Neural cell (in vitro differentiated cells): ENCODE data around the gene CPLANE1. TPM values are rescaled to one million over a fixed set of nuclear protein-coding genes. Genes with fewer than 3 reads are reported as not detected.
"Not testable (repeated sequence)": the region's sequence is repeated elsewhere in the genome, so short reads cannot be mapped to it uniquely, and the experiment has no call there.

ENCODE experiments used
- H2AFZ ChIP-seq: fragments of 200-600, 300-800 bp; sonication (generic), shearing (Covaris generic); 2 replicates; pipeline ENCODE4 v1.6.0; 2014; ENCODE audit warnings: low read depth, mild to moderate bottlenecking, antibody characterized with exemption, low read length, moderate library complexity
- H3F3A ChIP-seq: fragments of 200-600 bp; shearing (Covaris generic); 2 replicates; pipeline ENCODE4 v1.6.1; 2016; ENCODE audit warnings: mild to moderate bottlenecking, moderate library complexity, mixed read lengths, antibody characterized with exemption, low read length; ENCODE audit not compliant: insufficient read depth, poor library complexity, severe bottlenecking
- H3K27ac ChIP-seq: fragments of 200-600, 300-800 bp; sonication (generic), shearing (Covaris generic); 2 replicates; pipeline ENCODE4 v1.5.1; 2014; ENCODE audit warnings: mild to moderate bottlenecking, low read length, moderate library complexity
- H3K27me3 ChIP-seq: fragments of 300-800, 200-600 bp; sonication (generic), shearing (Covaris generic); 2 replicates; pipeline ENCODE4 v1.6.0; 2014; ENCODE audit warnings: mild to moderate bottlenecking, low read depth, low read length, moderate library complexity; ENCODE audit not compliant: insufficient read depth
- H3K36me3 ChIP-seq: fragments of 300-800, 200-600 bp; sonication (generic), shearing (Covaris generic); 2 replicates; pipeline ENCODE4 v1.5.1; 2014; ENCODE audit warnings: mild to moderate bottlenecking, antibody characterized with exemption, low read length, moderate library complexity; ENCODE audit not compliant: insufficient read depth
- H3K4me2 ChIP-seq: fragments of 300-800, 200-600 bp; sonication (generic), shearing (Covaris generic); 2 replicates; pipeline ENCODE4 v1.6.0; 2014; ENCODE audit warnings: mild to moderate bottlenecking, low read length
- H3K4me3 ChIP-seq: fragments of 300-800, 200-600 bp; sonication (generic), shearing (Covaris generic); 2 replicates; pipeline ENCODE4 v1.5.1; 2014; ENCODE audit warnings: mild to moderate bottlenecking, low read length, moderate library complexity
- H3K79me2 ChIP-seq: fragments of 200-600 bp; shearing (Covaris generic); replicated peaks from 2 replicates; pipeline ENCODE4 v1.6.0; 2014; ENCODE audit warnings: mild to moderate bottlenecking, low read length, moderate library complexity; ENCODE audit not compliant: insufficient read depth
- H3K9ac ChIP-seq: fragments of 300-800, 200-600 bp; sonication (generic), shearing (Covaris generic); 2 replicates; pipeline ENCODE4 v1.6.1; 2016; ENCODE audit warnings: mild to moderate bottlenecking, low read length, mixed read lengths
- H3K9me2 ChIP-seq: fragments of 200-600 bp; shearing (Covaris generic); 2 replicates; pipeline ENCODE4 v1.6.1; 2016; ENCODE audit warnings: mild to moderate bottlenecking, low read length, mixed read lengths; ENCODE audit not compliant: insufficient read depth
- H3K9me3 ChIP-seq: fragments of 200-600, 300-800 bp; sonication (generic), shearing (Covaris generic); 2 replicates; pipeline ENCODE4 v1.6.1; 2016; ENCODE audit warnings: mild to moderate bottlenecking, mixed run types, low read length, moderate library complexity, mixed read lengths
- H4K20me1 ChIP-seq: fragments of 200-600 bp; shearing (Covaris generic); 2 replicates; pipeline ENCODE4 v1.6.1; 2016; ENCODE audit warnings: mild to moderate bottlenecking, mixed run types; ENCODE audit not compliant: insufficient read depth
- CTCF ChIP-seq: fragments of 450-650 bp; IDR thresholded peaks from 2 replicates; pipeline ENCODE4 v1.5.1; 2014; ENCODE audit warnings: antibody characterized with exemption, mild to moderate bottlenecking, moderate library complexity; ENCODE audit not compliant: poor library complexity, severe bottlenecking
- EP300 ChIP-seq: fragments of 450-650 bp; conservative IDR thresholded peaks from 2 replicates; pipeline ENCODE4 v1.6.1; 2014; ENCODE audit warnings: antibody characterized with exemption, mild to moderate bottlenecking, moderate library complexity; ENCODE audit not compliant: poor library complexity, severe bottlenecking
- EZH2 ChIP-seq: fragments of 200-600, 300-800 bp; shearing (Covaris generic), sonication (generic); IDR thresholded peaks from 2 replicates; pipeline ENCODE4 v1.6.1; 2014; ENCODE audit warnings: antibody characterized with exemption, low read length, borderline replicate concordance, mild to moderate bottlenecking; ENCODE audit not compliant: insufficient read depth, poor library complexity, severe bottlenecking
- MXI1 ChIP-seq: fragments of 450-650 bp; conservative IDR thresholded peaks from 2 replicates; pipeline ENCODE4 v1.6.1; 2014; ENCODE audit warnings: antibody characterized with exemption, mild to moderate bottlenecking; ENCODE audit not compliant: poor library complexity, severe bottlenecking
- POLR2AphosphoS5 ChIP-seq: IDR thresholded peaks from 2 replicates; pipeline ENCODE4 v1.6.1; 2012
- RAD21 ChIP-seq: fragments of 450-650 bp; conservative IDR thresholded peaks from 2 replicates; pipeline ENCODE4 v1.6.1; 2014; ENCODE audit warnings: antibody characterized with exemption, mild to moderate bottlenecking, moderate library complexity
- REST ChIP-seq: IDR thresholded peaks from 2 replicates; pipeline ENCODE4 v1.6.1; 2012; ENCODE audit warnings: borderline replicate concordance
- SMC3 ChIP-seq: fragments of 450-650 bp; conservative IDR thresholded peaks from 2 replicates; pipeline ENCODE4 v1.6.1; 2014; ENCODE audit warnings: antibody characterized with exemption, mild to moderate bottlenecking, moderate library complexity; ENCODE audit not compliant: poor library complexity
- TAF1 ChIP-seq: IDR thresholded peaks from 2 replicates; pipeline ENCODE4 v1.6.1; 2012; ENCODE audit warnings: low read depth
- polyA plus RNA-seq: library from polyadenylated mRNA; depleted of rRNA; stranded (reverse); fragments of >200 nt; gene quantifications from 2 replicates; pipeline ENCODE4 v1.2.3, GENCODE V29; 2014

The CPLANE1 gene
- polyA plus RNA-seq, 1 donor from 2014 or later = 26.0 TPM

GRCh38 chr5:37109338-37109737, 139.8 kb downstream of the CPLANE1 start:
- H3K9me2 ChIP-seq = no peaks in the 10 kb centered on the region
- H3K36me3 ChIP-seq = peaks cover 19% of the 10 kb centered on the region
- no peaks in the 10 kb centered on the region for H3K27me3 ChIP-seq
- H4K20me1 ChIP-seq = no peaks in the 10 kb centered on the region
- no peaks in the 10 kb centered on the region for H3F3A ChIP-seq
- no peaks in the 10 kb centered on the region for H3K9me3 ChIP-seq
- H3K79me2 ChIP-seq = no peaks in the 10 kb centered on the region
- no peak overlapping the region for H3K4me3 ChIP-seq
- H3K4me2 ChIP-seq = no peak overlapping the region
- H3K9ac ChIP-seq = no peak overlapping the region
- no peak overlapping the region for H2AFZ ChIP-seq
- TF ChIP-seq MXI1 = no peak
- TF ChIP-seq CTCF = no peak
- no peak for TF ChIP-seq REST
- no peak for TF ChIP-seq SMC3
- TF ChIP-seq RAD21 = no peak
- TF ChIP-seq EZH2 = no peak
- TF ChIP-seq TAF1 = no peak
- no peak for TF ChIP-seq POLR2AphosphoS5
- TF ChIP-seq EP300 = no peak
- no peak overlapping the region for H3K27ac ChIP-seq

GRCh38 chr5:37103302-37103701, 145.9 kb downstream of the CPLANE1 start:
- Histone ChIP-seq H3K36me3 (peaks cover 16% of the 10 kb centered on the region), H3F3A (no peaks in the 10 kb centered on the region), H3K27ac (no peak overlapping the region), H3K79me2 (no peaks in the 10 kb centered on the region), H2AFZ (no peak overlapping the region), H3K4me2 (no peak overlapping the region), H3K9me3 (peaks cover 7% of the 10 kb centered on the region), H4K20me1 (no peaks in the 10 kb centered on the region), H3K9ac (no peak overlapping the region), H3K9me2 (no peaks in the 10 kb centered on the region), H3K4me3 (no peak overlapping the region), H3K27me3 (no peaks in the 10 kb centered on the region)
- TF ChIP-seq REST (no peak), SMC3 (no peak), POLR2AphosphoS5 (no peak), RAD21 (no peak), MXI1 (no peak), CTCF (no peak), EP300 (no peak), TAF1 (no peak), EZH2 (no peak)

DNA sequence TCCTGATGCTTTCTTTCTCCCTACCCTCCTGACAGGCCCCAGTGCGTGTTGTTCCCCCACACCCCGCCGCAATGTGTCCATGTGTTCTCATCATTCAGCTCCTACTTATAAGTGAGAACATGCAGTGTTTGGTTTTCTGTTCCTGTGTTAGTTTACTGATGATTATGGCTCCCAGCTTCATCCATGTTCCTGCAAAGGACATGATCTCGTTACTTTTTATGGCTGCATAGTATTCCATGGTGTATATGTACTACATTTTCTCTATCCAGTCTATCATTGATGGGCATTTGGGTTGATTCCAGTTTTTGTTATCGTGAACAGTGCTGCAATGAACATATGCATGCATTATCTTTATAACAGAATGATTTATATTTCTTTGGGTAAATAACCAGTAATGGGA, 149.9 kb downstream of the CPLANE1 start:
- not testable (repeated sequence) for H2AFZ ChIP-seq, H3K36me3 ChIP-seq, H3K9ac ChIP-seq, H3K27ac ChIP-seq, H4K20me1 ChIP-seq, H3K9me2 ChIP-seq, H3K9me3 ChIP-seq, H3K4me2 ChIP-seq, H3F3A ChIP-seq, H3K4me3 ChIP-seq, H3K79me2 ChIP-seq, H3K27me3 ChIP-seq
